GM12878 (cell line): ENCODE measurements around the gene PHF11. TPM values are rescaled to one million over a fixed set of nuclear protein-coding genes. Genes with fewer than 3 reads are reported as not detected.

Experiments
- BCL11A ChIP-seq: IDR thresholded peaks from 2 replicates; pipeline ENCODE4 v1.6.1; 2011; ENCODE audit warnings: low read depth, low read length
- CBX5 ChIP-seq: sonication (generic); IDR thresholded peaks from 2 replicates; pipeline ENCODE4 v1.6.1; 2016; ENCODE audit warnings: low read depth, moderate library complexity, mild to moderate bottlenecking, inconsistent platforms
- CHD1 ChIP-seq: IDR thresholded peaks from 2 replicates; pipeline ENCODE4 v1.6.1; 2012; ENCODE audit warnings: low read depth, low read length, improper control_type of control experiment
- GATAD2B ChIP-seq: fragments of 450-650 bp; conservative IDR thresholded peaks from 2 replicates; pipeline ENCODE4 v1.6.1; 2017; ENCODE audit warnings: low read depth, mild to moderate bottlenecking, moderate library complexity
- HDAC2 ChIP-seq: fragments of 200-600 bp; sonication (generic); IDR thresholded peaks from 2 replicates; pipeline ENCODE4 v1.6.1; 2017
- IRF4 ChIP-seq: IDR thresholded peaks from 2 replicates; pipeline ENCODE4 v1.6.1; 2011; ENCODE audit warnings: low read depth, low read length
- MTA2 ChIP-seq: fragments of 450-650 bp; IDR thresholded peaks from 2 replicates; pipeline ENCODE4 v1.6.1; 2016; ENCODE audit warnings: low read depth, mild to moderate bottlenecking, moderate library complexity
- MYC ChIP-seq: IDR thresholded peaks from 2 replicates; pipeline ENCODE4 v1.6.1; 2011; ENCODE audit warnings: mild to moderate bottlenecking, low read length, moderate library complexity, inconsistent platforms; ENCODE audit not compliant: insufficient read depth, insufficient replicate concordance, insufficient read length, severe bottlenecking
- NFYB ChIP-seq: IDR thresholded peaks from 2 replicates; pipeline ENCODE4 v1.6.1; 2011; ENCODE audit warnings: low read depth, mild to moderate bottlenecking, low read length, improper control_type of control experiment, moderate library complexity; ENCODE audit not compliant: insufficient read depth
- NR2C2 ChIP-seq: IDR thresholded peaks from 2 replicates; pipeline ENCODE4 v1.6.1; 2011; ENCODE audit warnings: borderline replicate concordance, low read depth; ENCODE audit not compliant: control insufficient read depth, insufficient read length
- PAX5 ChIP-seq: IDR thresholded peaks from 2 replicates; pipeline ENCODE4 v1.6.1; 2011; ENCODE audit warnings: low read depth, low read length, borderline replicate concordance
- SP1 ChIP-seq: IDR thresholded peaks from one replicate; pipeline ENCODE4 v1.6.1; 2011; ENCODE audit warnings: low read depth, low read length
- SREBF1 ChIP-seq: IDR thresholded peaks from 2 replicates; pipeline ENCODE4 v1.6.1; 2012; ENCODE audit warnings: mild to moderate bottlenecking, low read length
- SRF ChIP-seq, 2 experiments: IDR thresholded peaks; 2 replicates each; pipeline ENCODE4 v1.6.1; 2011; ENCODE audit warnings: low read depth in 2 of 2, low read length in 2 of 2, mild to moderate bottlenecking in 1 of 2, moderate library complexity in 1 of 2
- YY1 ChIP-seq: IDR thresholded peaks from 2 replicates; pipeline ENCODE4 v1.6.1; 2011; ENCODE audit warnings: low read depth, mild to moderate bottlenecking, low read length
- polyA plus RNA-seq, 11 experiments: library from polyadenylated mRNA; depleted of rRNA in 4 of 11; unstranded in 6 of 11; stranded (reverse) in 5 of 11; fragments of >200 nt; fragmentation: Nextera tagmentation in 4 of 11; fragmentation: Illumina TruSeq in 1 of 11; extraction: Ambion mirVana in 4 of 11; extraction: Trizol in 1 of 11; gene quantifications; 1 replicate in 1 of 11; 2 replicates in 10 of 11; pipeline versions ENCODE4 v1.2.1 to v1.2.3, GENCODE V29; 2011 to 2016; ENCODE audit warnings: inconsistent platforms in 2 of 11, missing spikeins in 2 of 11, low read depth in 1 of 11
- total RNA-seq, 4 experiments: library from RNA; depleted of rRNA in 3 of 4; stranded (reverse); fragments of >200 nt in 3 of 4; fragmentation: Illumina TruSeq in 1 of 4; extraction: Trizol in 1 of 4; gene quantifications; 2 replicates each; pipeline versions ENCODE4 v1.2.1 to v1.2.3, GENCODE V29; 2013 to 2021
- TF ChIP-seq, protein P1 (sequence below): IDR thresholded peaks from 2 replicates; pipeline ENCODE4 v1.6.1; 2011; ENCODE audit warnings: mild to moderate bottlenecking, low read depth, low read length, moderate library complexity; ENCODE audit not compliant: insufficient replicate concordance
- TF ChIP-seq, protein P2 (sequence below): fragments of 450-650 bp; IDR thresholded peaks from 2 replicates; pipeline ENCODE4 v1.6.1; 2018; ENCODE audit warnings: borderline replicate concordance, mild to moderate bottlenecking; ENCODE audit not compliant: partially characterized antibody
- TF ChIP-seq, protein P3 (sequence below): fragments of 450-650 bp; IDR thresholded peaks from 2 replicates; pipeline ENCODE4 v1.6.1; 2017; ENCODE audit warnings: mild to moderate bottlenecking
- TF ChIP-seq, protein P4 (sequence below): IDR thresholded peaks from 2 replicates; pipeline ENCODE4 v1.6.1; 2011; ENCODE audit warnings: borderline replicate concordance, low read depth, mild to moderate bottlenecking, moderate library complexity, low read length; ENCODE audit not compliant: insufficient read depth, poor library complexity, severe bottlenecking

The PHF11 gene
- total and polyA plus RNA-seq, 10 of the 15 experiments (the other 5 are each of a cell fraction or from before 2014, with no cell fraction given) = 16.9 to 77.3 (median 32.7) TPM

DNA sequence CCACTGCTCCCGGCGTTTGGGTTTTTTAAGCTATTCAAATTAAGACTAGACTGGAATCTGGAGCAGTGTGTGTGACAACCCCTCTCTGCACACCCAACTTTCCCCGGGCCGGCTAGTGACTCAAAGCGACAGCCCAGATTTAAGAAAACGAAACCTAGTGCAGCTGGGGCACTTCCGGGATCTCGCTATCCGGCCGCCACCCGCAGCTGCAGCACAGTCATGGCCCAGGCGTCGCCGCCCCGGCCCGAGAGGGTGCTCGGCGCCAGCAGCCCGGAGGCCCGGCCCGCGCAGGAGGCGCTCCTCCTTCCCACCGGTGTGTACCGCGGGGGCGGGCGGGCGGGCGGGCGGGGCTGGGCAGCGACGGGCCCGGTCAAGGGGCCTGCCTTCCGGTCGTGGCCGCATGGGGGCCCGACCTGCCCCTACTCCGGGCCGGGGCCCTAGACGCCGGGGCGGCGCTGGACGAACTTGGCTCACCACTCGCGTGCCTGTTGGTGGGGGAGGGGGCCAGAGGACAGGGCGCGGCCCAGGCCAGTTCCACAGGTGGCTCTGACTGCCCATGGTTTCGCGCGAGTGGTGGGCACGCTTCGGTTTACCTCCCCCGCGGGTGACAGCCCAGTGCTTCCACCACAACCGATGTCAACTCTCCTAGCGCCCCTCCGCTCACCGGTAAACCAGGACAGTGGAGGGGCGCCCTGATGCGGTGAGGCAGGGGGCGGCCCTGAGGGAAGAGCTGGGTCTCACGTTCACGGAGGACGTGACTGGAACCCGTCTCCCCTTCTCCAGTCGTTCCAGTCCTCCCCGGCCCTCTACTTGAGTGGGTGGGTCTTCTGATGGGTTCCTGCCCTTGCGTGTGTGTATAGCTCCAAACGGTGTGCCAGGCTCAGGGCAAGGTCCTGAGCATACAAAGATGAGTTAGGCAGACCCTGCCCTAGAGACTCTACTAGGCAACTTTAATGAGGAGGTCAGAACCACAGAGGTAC is at the start of gene PHF11 (continued):
- TF ChIP-seq, protein P1, sequence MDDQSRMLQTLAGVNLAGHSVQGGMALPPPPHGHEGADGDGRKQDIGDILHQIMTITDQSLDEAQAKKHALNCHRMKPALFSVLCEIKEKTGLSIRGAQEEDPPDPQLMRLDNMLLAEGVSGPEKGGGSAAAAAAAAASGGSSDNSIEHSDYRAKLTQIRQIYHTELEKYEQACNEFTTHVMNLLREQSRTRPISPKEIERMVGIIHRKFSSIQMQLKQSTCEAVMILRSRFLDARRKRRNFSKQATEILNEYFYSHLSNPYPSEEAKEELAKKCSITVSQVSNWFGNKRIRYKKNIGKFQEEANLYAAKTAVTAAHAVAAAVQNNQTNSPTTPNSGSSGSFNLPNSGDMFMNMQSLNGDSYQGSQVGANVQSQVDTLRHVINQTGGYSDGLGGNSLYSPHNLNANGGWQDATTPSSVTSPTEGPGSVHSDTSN = peak; percentile 19
- TF ChIP-seq PAX5 (peak; percentile 36; the same call in 1 of the 2 replicates), MYC (peak; percentile 32), SREBF1 (no peak), MTA2 (no peak), SRF (IDR thresholded peaks at IDR 0.05; ENCODE audit: low read depth in 2 of 2, low read length in 2 of 2) (no peak), NFYB (no peak), NR2C2 (no peak), IRF4 (peak; percentile 74; the same call in 1 of the 2 replicates), BCL11A (peak; percentile 55; the same call in 1 of the 2 replicates), CHD1 (no peak), GATAD2B (peak; percentile 89), HDAC2 (no peak), YY1 (peak; percentile 64), CBX5 (peak; percentile 69; the same call in 1 of the 2 replicates), SP1 (no peak)
- TF ChIP-seq, protein P2, sequence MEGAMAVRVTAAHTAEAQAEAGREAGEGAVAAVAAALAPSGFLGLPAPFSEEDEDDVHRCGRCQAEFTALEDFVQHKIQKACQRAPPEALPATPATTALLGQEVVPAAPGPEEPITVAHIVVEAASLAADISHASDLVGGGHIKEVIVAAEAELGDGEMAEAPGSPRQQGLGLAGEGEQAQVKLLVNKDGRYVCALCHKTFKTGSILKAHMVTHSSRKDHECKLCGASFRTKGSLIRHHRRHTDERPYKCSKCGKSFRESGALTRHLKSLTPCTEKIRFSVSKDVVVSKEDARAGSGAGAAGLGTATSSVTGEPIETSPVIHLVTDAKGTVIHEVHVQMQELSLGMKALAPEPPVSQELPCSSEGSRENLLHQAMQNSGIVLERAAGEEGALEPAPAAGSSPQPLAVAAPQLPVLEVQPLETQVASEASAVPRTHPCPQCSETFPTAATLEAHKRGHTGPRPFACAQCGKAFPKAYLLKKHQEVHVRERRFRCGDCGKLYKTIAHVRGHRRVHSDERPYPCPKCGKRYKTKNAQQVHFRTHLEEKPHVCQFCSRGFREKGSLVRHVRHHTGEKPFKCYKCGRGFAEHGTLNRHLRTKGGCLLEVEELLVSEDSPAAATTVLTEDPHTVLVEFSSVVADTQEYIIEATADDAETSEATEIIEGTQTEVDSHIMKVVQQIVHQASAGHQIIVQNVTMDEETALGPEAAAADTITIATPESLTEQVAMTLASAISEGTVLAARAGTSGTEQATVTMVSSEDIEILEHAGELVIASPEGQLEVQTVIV = peak; percentile 56
- TF ChIP-seq, protein P3, sequence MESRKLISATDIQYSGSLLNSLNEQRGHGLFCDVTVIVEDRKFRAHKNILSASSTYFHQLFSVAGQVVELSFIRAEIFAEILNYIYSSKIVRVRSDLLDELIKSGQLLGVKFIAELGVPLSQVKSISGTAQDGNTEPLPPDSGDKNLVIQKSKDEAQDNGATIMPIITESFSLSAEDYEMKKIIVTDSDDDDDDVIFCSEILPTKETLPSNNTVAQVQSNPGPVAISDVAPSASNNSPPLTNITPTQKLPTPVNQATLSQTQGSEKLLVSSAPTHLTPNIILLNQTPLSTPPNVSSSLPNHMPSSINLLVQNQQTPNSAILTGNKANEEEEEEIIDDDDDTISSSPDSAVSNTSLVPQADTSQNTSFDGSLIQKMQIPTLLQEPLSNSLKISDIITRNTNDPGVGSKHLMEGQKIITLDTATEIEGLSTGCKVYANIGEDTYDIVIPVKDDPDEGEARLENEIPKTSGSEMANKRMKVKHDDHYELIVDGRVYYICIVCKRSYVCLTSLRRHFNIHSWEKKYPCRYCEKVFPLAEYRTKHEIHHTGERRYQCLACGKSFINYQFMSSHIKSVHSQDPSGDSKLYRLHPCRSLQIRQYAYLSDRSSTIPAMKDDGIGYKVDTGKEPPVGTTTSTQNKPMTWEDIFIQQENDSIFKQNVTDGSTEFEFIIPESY = no peak
- TF ChIP-seq, protein P4, sequence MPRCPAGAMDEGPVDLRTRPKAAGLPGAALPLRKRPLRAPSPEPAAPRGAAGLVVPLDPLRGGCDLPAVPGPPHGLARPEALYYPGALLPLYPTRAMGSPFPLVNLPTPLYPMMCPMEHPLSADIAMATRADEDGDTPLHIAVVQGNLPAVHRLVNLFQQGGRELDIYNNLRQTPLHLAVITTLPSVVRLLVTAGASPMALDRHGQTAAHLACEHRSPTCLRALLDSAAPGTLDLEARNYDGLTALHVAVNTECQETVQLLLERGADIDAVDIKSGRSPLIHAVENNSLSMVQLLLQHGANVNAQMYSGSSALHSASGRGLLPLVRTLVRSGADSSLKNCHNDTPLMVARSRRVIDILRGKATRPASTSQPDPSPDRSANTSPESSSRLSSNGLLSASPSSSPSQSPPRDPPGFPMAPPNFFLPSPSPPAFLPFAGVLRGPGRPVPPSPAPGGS = peak; percentile 47
